ENCODE data around the gene WRAP73. TPM values are rescaled to one million over a fixed set of nuclear protein-coding genes. Genes with fewer than 3 reads are reported as not detected.
A peak's percentile ranks its signal among the peaks of the same experiment; 100 is the strongest.

Gene WRAP73
- total RNA-seq, 2 donors from 2014 or later: 11.3 to 11.8 TPM

- ATAC-seq: no peak
- peak; percentile 16 for DNase-seq
- intact Hi-C loops (cut with DNase I): no loop called here
Observed at GRCh38 chr1:3672231-3672970, 22.5 kb upstream of the WRAP73 start.

DNA sequence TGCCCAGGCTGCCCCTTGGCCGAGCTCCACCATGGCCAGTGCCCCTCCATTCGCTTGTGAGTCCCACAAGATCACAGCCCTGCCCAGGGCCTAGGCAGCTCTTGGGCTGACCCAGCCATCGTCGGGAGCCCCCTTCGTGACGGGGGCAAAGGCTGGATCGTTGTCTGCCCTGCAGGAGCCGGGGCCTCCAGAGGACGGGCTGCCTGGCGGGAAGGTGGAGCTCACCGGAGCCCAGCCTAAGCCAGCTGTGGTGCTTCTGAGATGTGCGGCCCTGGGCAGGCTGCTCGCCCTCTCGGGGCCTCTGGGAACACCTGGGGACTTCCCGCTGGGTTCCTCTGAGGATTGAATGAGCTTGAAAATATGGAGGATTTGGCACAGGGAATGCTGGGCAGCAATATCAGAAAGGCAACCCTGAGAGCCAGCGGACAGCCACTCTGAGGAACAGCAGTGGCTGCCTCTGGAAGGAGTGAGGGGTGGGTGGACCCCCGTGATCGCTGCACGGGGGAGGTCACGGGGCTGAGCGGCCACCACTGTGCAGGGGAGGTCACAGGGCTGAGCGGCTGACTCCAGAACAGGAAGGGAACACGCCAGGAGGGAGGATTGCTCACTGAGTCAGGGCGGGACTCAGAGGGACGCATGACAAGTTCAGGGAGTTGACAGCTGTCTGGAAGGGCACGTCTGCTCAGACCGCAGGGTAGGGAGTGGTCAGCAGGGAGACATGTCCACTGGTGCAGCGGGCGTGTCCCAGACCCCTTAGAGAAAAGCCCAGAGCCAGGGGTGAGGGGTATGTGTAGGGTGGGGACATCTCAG lies 21.7 kb upstream of the WRAP73 start:
- DNase-seq: peak; percentile 17
- peak; percentile 12 to 27 for ATAC-seq
- intact Hi-C loops (cut with DNase I): no loop called here

DNA sequence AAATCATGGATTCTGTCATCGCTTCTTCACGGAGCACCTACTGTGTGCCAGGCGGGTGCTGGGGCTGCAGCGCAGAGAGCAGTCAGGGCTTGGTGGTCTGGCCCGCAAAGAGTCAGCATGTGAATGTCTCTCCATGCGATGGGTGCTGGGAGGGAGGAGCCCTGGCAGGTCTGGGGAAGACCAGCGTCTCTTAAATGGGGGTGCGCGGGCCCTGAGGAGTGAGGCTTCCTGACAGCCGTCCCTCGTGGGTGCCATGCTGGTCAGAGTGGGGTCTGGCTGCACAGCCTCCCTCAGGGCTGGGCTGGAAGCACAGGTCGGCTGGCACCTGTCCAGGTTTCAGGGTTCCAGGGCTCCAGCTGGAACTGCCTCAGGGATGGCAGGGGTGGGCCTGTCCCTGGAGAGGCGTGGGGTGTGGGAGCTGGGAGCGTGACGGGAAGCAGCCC lies 20.9 kb upstream of the WRAP73 start:
- peak; percentile 25 for DNase-seq
- no peak for ATAC-seq
- intact Hi-C loops (cut with DNase I): no loop called here

GRCh38 chr1:3669971-3670431 lies 20.1 kb upstream of the WRAP73 start:
- DNase-seq: peak; percentile 5
- intact Hi-C loops (cut with DNase I): no loop called here
- no peak for ATAC-seq

DNA sequence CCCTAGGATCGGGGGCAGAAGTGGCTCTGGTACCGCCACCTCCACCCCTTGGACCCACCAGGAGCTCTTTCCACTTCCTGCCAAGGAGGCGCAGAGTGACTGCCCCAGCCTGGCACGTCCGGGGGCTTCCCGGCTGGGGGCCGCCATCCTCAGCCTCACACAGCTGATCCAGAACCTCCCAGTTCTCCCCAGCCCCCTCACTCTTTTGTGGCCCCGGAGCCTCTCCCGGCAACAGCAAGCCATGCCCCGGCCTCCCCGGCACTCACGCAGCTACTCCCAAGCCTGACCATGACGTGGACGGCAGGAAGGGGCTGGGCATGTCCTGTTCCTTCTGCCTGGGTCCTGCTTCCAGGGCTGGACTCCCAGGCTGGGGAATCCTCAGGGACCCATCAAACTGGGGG lies 19.5 kb upstream of the WRAP73 start:
- ATAC-seq (no peak), DNase-seq (peak; percentile 20)

DNA sequence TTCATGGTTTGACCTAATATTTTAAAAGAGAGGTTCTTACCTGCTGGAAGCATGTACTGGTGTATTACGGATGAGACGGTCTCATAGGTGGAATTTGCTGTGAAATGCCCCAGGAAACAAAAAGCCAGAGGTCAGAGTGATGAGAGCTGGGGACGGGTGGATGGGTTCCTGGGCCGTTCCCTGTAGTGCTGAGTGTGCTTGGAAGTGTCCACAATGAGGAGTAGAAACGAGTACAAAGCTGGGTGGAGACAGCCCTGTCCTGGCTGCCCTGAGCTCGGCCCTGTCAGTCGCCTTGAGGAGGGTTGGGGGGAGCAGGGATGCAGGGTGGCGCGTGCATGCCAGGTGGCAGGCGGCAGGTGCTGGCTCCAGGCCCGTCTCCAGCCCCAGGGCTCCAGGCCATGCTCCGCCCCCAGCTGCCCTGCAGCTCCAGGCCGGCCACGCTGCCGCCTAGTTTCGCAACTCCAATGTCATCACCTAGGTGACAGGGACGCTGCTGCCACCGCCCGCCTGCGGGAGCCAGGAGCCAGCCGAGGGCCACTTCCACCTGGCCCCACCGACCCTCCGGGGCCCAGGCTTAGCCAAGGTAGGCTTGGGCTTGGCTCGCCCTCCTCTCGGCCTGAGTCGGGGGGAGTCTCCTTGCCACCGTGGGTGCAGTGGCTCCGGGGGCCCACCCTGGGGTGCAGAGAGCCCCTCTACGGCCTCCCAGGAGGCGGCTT lies 18.8 kb upstream of the WRAP73 start:
- ATAC-seq: peak; percentile 87 to 92
- DNase-seq: peak; percentile 79
- intact Hi-C loops (cut with DNase I): no loop called here

More for the DNA sequence above, 19.5 kb upstream of the WRAP73 start:
- intact Hi-C loops (cut with DNase I): no loop called here

DNA sequence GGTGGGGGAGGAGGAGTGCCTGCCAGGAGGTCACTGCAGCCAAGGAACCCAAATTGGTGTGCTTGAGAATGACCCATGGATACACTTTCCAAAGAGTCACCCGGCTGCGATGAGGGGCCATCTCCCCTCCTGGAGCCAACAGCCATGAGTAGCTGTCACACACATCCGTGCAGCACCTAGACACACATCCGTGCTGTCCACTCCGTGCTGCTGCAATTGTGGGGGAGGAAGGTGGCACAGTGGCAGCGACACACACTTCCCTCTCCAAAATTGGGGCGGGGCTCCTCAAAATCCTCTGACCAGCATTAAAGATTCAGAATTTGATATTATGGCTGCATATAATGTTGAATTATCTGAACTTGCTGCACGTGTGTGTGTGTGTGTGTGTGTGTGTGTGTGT lies 18.2 kb upstream of the WRAP73 start:
- no peak for ATAC-seq
- peak; percentile 8 for DNase-seq
- intact Hi-C loops (cut with DNase I): no loop called here

GRCh38 chr1:3664700-3665375 lies 14.9 kb upstream of the WRAP73 start:
- ATAC-seq: no peak
- peak; percentile 3 for DNase-seq
- intact Hi-C loops (cut with DNase I): no loop called here

GRCh38 chr1:3663999-3664699 lies 14.2 kb upstream of the WRAP73 start:
- intact Hi-C loops (cut with DNase I): no loop called here
- DNase-seq: peak; percentile 13
- no peak for ATAC-seq

- intact Hi-C loops (cut with DNase I): no loop called here
- ATAC-seq (no peak), DNase-seq (peak; percentile 10)
Observed at GRCh38 chr1:3662080-3662671, 12.3 kb upstream of the WRAP73 start.

DNA sequence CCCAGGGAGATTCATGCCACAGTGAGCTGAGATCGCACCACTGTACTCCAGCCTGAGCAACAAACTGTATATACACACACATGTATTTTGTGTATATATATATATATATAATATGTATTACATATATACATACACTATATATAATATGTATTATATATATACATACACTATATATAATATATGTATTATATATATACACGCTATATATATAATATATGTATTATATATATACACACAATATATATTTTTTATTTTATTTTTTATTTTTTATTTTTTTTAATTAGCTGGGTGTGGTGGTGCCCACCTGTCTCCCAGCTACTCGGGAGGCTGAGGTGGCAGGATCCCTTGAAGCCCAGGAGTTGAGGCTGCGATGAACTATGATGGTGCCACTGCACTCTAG lies 11.7 kb upstream of the WRAP73 start:
- no peak for ATAC-seq
- no peak for DNase-seq
- intact Hi-C loops (cut with DNase I): no loop called here

- DNase-seq (no peak), ATAC-seq (no peak)
- intact Hi-C loops (cut with DNase I): no loop called here
Observed at GRCh38 chr1:3660704-3661103, 10.8 kb upstream of the WRAP73 start.

- ATAC-seq (no peak), DNase-seq (no peak)
- intact Hi-C loops (cut with DNase I): no loop called here
Observed at GRCh38 chr1:3659093-3659492, 9.2 kb upstream of the WRAP73 start.

DNA sequence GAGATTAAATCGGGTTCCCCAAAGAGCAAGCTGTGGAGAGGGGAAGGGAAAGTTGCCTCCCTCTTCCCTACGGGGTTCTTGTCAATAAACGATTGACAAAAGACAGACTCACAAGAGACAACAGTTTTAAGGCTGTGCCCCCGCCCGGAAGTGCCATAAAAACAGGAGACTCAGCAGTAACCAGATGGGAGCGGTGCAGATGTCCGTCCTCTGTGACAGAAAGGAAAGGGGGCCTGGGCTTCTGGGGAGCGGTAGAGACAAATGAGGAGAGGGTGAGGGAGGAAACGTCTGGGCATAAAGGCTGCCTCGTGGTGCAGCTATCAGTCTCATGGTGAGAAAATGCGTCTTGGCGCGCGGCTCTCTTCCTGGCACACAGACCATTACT lies 8.3 kb upstream of the WRAP73 start:
- intact Hi-C loops (cut with DNase I): no loop called here

DNA sequence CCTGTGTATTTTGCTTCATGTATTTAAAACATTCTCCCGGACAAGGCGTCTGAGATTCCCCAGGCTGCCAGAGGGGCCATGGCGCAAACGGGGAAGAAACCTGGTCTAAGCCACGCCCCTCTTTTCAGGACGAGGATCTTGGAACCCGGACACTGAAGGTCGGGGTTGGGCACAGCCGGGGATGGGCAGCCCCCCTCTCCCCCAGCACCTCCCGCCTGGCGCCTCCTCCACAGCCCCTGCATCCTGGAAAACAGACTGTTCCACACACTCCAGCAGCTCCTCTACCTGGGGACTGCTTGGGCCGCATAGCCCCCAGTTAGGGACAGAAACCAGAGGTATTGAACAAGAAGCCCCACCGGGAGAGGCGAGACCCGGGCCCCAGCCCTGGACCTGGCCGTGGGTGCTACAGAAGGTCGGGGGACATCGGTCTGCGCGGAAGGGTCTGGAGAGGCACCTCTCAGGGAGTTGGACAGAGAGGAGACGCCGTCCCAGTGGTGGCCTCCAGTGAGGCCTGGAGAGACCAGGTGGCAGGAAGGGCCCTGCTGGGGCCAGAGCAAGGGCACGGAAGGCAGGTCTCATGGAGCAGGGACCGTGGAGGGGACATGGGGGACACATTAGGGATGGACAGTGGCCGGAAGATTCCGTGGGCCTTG lies 7.8 kb upstream of the WRAP73 start:
- no peak for DNase-seq
- ATAC-seq: no peak
- intact Hi-C loops (cut with DNase I): no loop called here

More for the DNA sequence above, 8.3 kb upstream of the WRAP73 start:
- ATAC-seq: no peak
- no peak for DNase-seq

GRCh38 chr1:3657096-3657475 lies 7.2 kb upstream of the WRAP73 start:
- intact Hi-C loops (cut with DNase I): no loop called here
- DNase-seq: no peak

DNA sequence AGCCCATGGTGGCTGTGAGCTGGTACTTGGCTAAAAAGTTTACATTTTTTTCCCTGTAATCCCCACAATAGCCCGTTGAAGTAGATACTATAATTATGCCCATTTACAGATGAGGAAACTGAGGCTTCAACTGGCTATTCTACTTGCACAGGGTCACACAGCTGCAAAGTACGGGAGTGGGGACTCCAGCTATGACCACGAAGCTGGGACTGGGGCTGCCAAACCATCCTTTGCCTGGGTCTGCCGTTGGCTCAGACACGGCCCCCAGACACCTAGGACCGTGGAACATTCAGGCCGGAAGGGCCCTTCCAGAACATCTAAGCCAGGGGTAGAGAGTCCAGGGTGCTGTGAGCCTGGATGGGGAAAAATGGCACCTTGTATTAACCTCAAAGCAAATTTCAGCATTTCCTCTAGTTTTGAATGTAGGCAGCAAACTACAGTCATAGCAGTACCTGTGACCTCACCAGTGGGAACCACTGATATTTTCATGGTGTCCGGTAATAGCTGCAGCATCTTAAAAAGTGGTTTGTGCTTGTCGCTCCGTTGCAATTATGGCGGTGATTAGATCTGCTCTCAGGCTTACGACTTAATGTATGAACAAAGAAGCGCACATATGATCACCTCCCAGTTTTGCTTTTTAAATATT lies 6.7 kb upstream of the WRAP73 start:
- ATAC-seq (no peak), DNase-seq (no peak)
- intact Hi-C loops (cut with DNase I): no loop called here

More at GRCh38 chr1:3657096-3657475, 7.2 kb upstream of the WRAP73 start:
- no peak for ATAC-seq
